Smooth muscle cell (in vitro differentiated cells): ENCODE data around the gene COG7. TPM values are rescaled to one million over a fixed set of nuclear protein-coding genes. Genes with fewer than 3 reads are reported as not detected.
"Not testable (repeated sequence)": the region's sequence is repeated elsewhere in the genome, so short reads cannot be mapped to it uniquely, and the experiment has no call there.

ENCODE experiments used
- DNase-seq: peaks from one replicate; lab custom pipeline; 2025; ENCODE audit not compliant: unreplicated experiment; lab: John Stamatoyannopoulos, UW
- H2AFZ ChIP-seq: fragments of 200-600 bp; sonication (generic); 2 replicates; pipeline ENCODE4 v1.6.0; 2016; ENCODE audit warnings: antibody characterized with exemption, low read depth, mild to moderate bottlenecking
- H3F3A ChIP-seq: fragments of 200-600 bp; sonication (generic); 2 replicates; pipeline ENCODE4 v1.6.0; 2017; ENCODE audit warnings: antibody characterized with exemption, low read depth
- H3K27ac ChIP-seq: fragments of 200-600 bp; sonication (generic); 2 replicates; pipeline ENCODE4 v1.5.1; 2016; ENCODE audit warnings: low read depth, mild to moderate bottlenecking
- H3K27me3 ChIP-seq: fragments of 200-600 bp; sonication (generic); 2 replicates; pipeline ENCODE4 v1.6.1; 2016; ENCODE audit warnings: low read depth, mild to moderate bottlenecking
- H3K36me3 ChIP-seq: fragments of 200-600 bp; sonication (generic); 2 replicates; pipeline ENCODE4 v1.5.1; 2016; ENCODE audit warnings: low read depth
- H3K4me1 ChIP-seq: fragments of 200-600 bp; sonication (generic); 2 replicates; pipeline ENCODE4 v1.5.1; 2016; ENCODE audit warnings: low read depth
- H3K4me2 ChIP-seq: fragments of 200-600 bp; sonication (generic); 2 replicates; pipeline ENCODE4 v1.6.0; 2016; ENCODE audit warnings: mild to moderate bottlenecking
- H3K4me3 ChIP-seq: fragments of 200-600 bp; sonication (generic); 2 replicates; pipeline ENCODE4 v1.5.1; 2016; ENCODE audit warnings: mild to moderate bottlenecking
- H3K79me2 ChIP-seq: fragments of 200-600 bp; sonication (generic); 2 replicates; pipeline ENCODE4 v1.6.0; 2016; ENCODE audit warnings: low read depth, mild to moderate bottlenecking
- H3K9ac ChIP-seq: fragments of 200-600 bp; sonication (generic); 2 replicates; pipeline ENCODE4 v1.6.0; 2016; ENCODE audit warnings: low read depth
- H3K9me3 ChIP-seq: fragments of 200-600 bp; sonication (generic); replicated peaks from 2 replicates; pipeline ENCODE4 v1.5.1; 2016; ENCODE audit warnings: low read depth
- H4K20me1 ChIP-seq: fragments of 200-600 bp; sonication (generic); 2 replicates; pipeline ENCODE4 v1.6.0; 2016; ENCODE audit warnings: low read depth
- CTCF ChIP-seq: fragments of 200-600 bp; sonication (generic); IDR thresholded peaks from 2 replicates; pipeline ENCODE4 v1.5.1; 2017; ENCODE audit warnings: borderline replicate concordance, mild to moderate bottlenecking, antibody characterized with exemption; ENCODE audit not compliant: insufficient read depth, poor library complexity, severe bottlenecking
- WGBS: methylation state at CpG from one replicate; pipeline ENCODE4 v1.1.7; 2016; ENCODE audit warnings: low lambda C conversion rate; 5-methylcytosine and 5-hydroxymethylcytosine counted together
- polyA plus RNA-seq: library from polyadenylated mRNA; unstranded; fragments of >200 nt; fragmentation: Nextera tagmentation; extraction: Ambion mirVana; gene quantifications from 2 replicates; pipeline ENCODE4 v1.2.1, GENCODE V29; 2016
- total RNA-seq: library from RNA; depleted of rRNA; stranded (reverse); fragments of >200 nt; gene quantifications from 2 replicates; pipeline ENCODE4 v1.2.3, GENCODE V29; 2014

The COG7 gene
- total and polyA plus RNA-seq, 2 experiments from 2014 or later: 17.2 to 17.6 TPM

- TF ChIP-seq CTCF: no peak
- Histone ChIP-seq H3K9me3 (no peaks in the 10 kb centered on the region), H3F3A (no peaks in the 10 kb centered on the region), H4K20me1 (no peaks in the 10 kb centered on the region), H3K4me3 (no peak overlapping the region), H3K4me1 (no peaks in the 10 kb centered on the region), H3K27me3 (no peaks in the 10 kb centered on the region), H3K27ac (no peak overlapping the region), H3K36me3 (peaks cover 11% of the 10 kb centered on the region), H3K4me2 (no peak overlapping the region), H2AFZ (no peak overlapping the region), H3K9ac (no peak overlapping the region), H3K79me2 (no peaks in the 10 kb centered on the region)
- WGBS: 96% methylated on average over 4 of the region's 4 CpGs
- DNase-seq: no peak
These were observed 58.7 kb downstream of the COG7 start for GRCh38 chr16:23394141-23394831.

- Histone ChIP-seq H3K9ac (no peak overlapping the region), H3F3A (no peaks in the 10 kb centered on the region), H3K4me2 (no peak overlapping the region), H3K27me3 (no peaks in the 10 kb centered on the region), H3K9me3 (no peaks in the 10 kb centered on the region), H3K27ac (no peak overlapping the region), H4K20me1 (no peaks in the 10 kb centered on the region), H3K4me3 (no peak overlapping the region), H3K4me1 (no peaks in the 10 kb centered on the region), H3K79me2 (no peaks in the 10 kb centered on the region), H3K36me3 (peaks cover 15% of the 10 kb centered on the region), H2AFZ (no peak overlapping the region)
- DNase-seq: no peak
- WGBS: 97% methylated on average over 6 of the region's 6 CpGs
- TF ChIP-seq CTCF: no peak
These were observed 60.8 kb downstream of the COG7 start for GRCh38 chr16:23392223-23392600.

DNA sequence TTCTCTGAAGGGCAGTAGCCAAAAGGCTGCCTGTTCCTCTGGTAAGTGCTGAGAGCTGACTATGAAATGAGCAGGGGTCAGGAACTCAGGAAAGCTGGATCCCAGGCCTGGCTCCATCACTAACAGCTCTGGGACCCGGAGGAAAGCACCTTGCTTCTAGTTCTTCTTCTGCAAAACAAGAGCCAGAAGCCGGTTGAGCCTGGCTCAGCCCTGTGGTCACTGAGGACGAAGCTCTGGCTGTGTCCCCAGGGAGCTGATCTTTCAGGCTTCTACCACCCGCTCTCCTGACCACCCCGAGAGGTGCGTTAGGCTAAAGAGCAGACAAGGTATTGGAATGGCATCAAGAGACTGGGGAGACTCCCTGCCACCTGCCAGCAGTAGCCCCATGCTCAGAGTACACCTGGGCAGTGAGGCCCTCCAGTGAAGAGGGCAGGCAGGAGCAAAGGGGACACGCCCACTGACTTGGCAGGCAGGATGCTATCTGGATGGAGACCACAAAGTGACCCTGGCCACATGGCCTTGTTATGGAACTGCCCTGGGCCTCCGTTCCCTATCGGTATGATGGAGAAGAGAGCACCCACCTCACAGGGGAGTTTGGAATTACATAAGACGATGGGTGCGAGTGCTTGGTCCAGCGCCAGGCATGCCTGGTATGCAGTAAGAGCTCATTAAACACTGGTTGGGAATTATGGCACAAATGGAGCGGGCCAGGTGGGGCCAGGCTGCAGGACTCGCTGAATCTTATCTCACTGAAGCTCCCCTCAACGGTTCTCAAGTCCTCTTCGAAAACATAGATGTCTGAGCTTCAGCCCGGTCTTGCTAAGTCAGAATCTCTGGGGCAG, 61.4 kb downstream of the COG7 start:
- H2AFZ ChIP-seq: no peak overlapping the region
- H3F3A ChIP-seq: no peaks in the 10 kb centered on the region
- no peaks in the 10 kb centered on the region for H3K4me1 ChIP-seq
- no peaks in the 10 kb centered on the region for H3K79me2 ChIP-seq
- H4K20me1 ChIP-seq: no peaks in the 10 kb centered on the region
- no peak overlapping the region for H3K9ac ChIP-seq
- no peak for TF ChIP-seq CTCF
- no peak overlapping the region for H3K4me3 ChIP-seq
- H3K9me3 ChIP-seq: no peaks in the 10 kb centered on the region
- DNase-seq: no peak
- no peak overlapping the region for H3K4me2 ChIP-seq
- no peak overlapping the region for H3K27ac ChIP-seq
- WGBS: 98% methylated on average over 17 of the region's 17 CpGs
- H3K36me3 ChIP-seq: peaks cover 15% of the 10 kb centered on the region
- no peaks in the 10 kb centered on the region for H3K27me3 ChIP-seq

DNA sequence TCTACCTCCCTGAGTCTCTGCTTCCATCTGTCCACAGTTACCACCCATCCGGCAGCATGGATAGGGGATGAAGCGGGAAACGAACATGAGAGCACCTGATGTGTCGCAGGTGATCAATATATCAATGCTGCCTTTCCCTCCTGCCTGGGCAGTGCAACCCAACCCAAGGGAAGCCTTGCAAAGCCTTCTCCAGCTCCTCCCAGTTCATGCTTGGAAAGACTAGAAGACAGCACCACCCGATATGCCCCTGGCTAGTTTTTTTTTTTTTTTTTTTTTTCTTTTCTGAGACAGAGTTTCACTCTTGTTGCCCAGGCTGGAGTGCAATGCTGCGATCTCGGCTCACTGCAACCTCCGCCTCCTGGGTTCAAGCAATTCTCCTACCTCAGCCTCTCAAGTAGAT, 63.1 kb downstream of the COG7 start:
- not testable (repeated sequence) for H3K27ac ChIP-seq, H3K27me3 ChIP-seq, H2AFZ ChIP-seq, H3K9ac ChIP-seq, DNase-seq, H3K79me2 ChIP-seq, H3K9me3 ChIP-seq, H4K20me1 ChIP-seq, H3K4me1 ChIP-seq, H3F3A ChIP-seq, H3K4me3 ChIP-seq, H3K4me2 ChIP-seq
- peaks cover 13% of the 10 kb centered on the region for H3K36me3 ChIP-seq
- 98% methylated on average over 8 of the region's 8 CpGs for WGBS
